B cell (primary cell): ENCODE measurements around the gene ORC1.

Experiments used
- EZH2 ChIP-seq: IDR thresholded peaks from 2 replicates; pipeline ENCODE4 v1.6.1; 2012; ENCODE audit warnings: borderline replicate concordance, low read depth, mild to moderate bottlenecking, moderate library complexity, low read length; ENCODE audit not compliant: insufficient read depth, poor library complexity, severe bottlenecking
- TF ChIP-seq, protein P1 (sequence below): fragments of 200-600 bp; IDR thresholded peaks from one replicate; pipeline ENCODE4 v1.8.0; 2022; ENCODE audit warnings: antibody characterized with exemption, mild to moderate bottlenecking

DNA sequence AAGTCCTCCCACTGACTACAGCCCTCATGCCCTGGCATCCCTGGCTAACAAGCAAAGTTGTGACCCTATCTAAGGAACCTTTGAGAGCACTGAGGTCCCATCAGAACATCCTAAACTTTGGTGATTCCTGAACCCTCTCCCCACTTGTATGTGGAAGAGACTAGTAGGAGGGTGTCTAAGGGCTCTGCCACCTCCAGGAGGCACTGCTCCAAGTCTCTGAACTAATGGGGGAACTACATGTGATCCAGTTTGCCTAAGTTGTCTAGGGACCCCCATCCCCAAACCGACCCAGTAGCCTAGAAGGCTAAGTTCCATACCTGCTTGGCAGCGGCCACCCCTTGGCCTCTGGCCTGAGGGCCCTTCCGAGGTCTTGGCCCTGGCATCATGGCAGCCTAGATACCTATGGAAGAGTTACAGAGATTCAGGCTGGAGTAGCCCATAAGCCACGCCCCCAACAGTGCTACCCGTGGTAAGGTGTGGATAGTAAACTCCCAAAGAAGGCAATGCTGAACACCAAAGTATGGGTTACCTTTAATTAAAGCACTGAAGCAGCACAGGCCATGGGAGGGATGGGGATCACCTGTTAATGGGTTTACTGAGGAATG, 39.9 kb downstream of the ORC1 start:
- TF ChIP-seq, protein P1, sequence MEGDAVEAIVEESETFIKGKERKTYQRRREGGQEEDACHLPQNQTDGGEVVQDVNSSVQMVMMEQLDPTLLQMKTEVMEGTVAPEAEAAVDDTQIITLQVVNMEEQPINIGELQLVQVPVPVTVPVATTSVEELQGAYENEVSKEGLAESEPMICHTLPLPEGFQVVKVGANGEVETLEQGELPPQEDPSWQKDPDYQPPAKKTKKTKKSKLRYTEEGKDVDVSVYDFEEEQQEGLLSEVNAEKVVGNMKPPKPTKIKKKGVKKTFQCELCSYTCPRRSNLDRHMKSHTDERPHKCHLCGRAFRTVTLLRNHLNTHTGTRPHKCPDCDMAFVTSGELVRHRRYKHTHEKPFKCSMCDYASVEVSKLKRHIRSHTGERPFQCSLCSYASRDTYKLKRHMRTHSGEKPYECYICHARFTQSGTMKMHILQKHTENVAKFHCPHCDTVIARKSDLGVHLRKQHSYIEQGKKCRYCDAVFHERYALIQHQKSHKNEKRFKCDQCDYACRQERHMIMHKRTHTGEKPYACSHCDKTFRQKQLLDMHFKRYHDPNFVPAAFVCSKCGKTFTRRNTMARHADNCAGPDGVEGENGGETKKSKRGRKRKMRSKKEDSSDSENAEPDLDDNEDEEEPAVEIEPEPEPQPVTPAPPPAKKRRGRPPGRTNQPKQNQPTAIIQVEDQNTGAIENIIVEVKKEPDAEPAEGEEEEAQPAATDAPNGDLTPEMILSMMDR: no peak
- no peak for TF ChIP-seq EZH2
